GM19397 (cell line): ENCODE data around the gene LGR6.
"Not testable (repeated sequence)": the region's sequence is repeated elsewhere in the genome, so short reads cannot be mapped to it uniquely, and the experiment has no call there.

ENCODE experiments used
- ATAC-seq: cut with Tn5 transposase; IDR thresholded peaks from one replicate; pipeline ENCODE4 v1.9.1; 2021; ENCODE audit warnings: mild to moderate bottlenecking, moderate library complexity; ENCODE audit not compliant: unreplicated experiment

LGR6 gene

DNA sequence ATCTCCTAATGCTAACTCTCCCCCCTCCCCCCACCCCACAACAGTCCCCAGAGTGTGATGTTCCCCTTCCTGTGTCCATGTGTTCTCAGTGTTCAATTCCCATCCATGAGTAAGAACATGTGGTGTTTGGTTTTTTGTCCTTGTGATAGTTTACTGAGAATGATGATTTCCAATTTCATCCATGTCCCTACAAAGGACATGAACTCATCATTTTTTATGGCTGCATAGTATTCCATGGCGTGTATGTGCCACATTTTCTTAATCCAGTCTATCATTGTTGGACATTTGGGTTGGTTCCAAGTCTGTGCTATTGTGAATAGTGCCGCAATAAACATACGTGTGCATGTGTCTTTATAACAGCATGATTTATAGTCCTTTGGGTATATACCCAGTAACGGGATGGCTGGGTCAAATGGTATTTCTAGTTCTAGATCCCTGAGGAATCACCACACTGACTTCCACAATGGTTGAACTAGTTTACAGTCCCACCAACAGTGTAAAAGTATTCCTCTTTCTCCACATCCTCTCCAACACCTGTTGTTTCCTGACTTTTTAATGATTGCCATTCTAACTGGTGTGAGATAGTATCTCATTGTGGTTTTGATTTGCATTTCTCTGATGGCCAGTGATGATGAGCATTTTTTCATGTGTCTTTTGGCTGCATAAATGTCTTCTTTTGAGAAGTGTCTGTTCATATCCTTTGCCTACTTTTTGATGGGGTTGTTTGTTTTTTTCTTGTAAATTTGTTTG, 67.8 kb downstream of the LGR6 start:
- not testable (repeated sequence) for ATAC-seq

DNA sequence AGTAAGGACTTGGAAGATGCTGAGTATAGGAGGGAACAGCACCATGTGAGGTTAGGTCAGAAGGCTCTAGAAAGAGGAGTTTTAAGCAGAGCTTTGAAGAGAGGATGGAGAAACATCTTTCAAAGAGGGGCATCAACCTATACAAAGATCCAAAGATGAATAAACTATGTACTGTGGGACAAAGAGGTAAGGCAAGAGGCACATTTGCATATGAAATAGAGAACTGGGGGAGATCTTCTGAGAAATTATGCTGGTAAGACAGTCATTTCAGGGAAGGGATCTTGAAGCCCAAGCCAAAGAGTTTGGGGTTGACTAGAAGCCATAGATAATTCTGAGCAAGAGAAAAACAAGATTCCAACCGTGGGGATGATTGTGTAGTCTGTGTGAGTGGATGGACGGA, 70.0 kb downstream of the LGR6 start:
- ATAC-seq = no peak

DNA sequence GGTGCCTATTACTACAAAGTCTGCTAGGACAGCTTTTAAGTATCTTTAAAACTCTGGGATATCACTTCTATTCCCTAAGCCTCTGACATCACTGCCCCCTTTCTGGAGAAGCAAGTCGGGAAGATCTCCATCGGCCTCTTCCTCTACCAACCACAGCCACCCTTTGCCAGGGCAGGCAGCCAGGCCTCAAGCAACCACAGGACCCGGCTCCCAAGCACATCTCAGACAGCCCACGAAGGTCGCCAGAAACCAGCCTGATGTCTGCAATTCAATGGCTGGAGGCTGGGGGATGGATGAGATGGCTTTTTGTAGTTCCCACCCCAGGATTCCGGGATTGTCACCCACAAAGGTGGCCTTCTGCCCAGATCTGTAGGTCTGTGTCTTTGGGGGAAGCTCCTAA, 70.7 kb downstream of the LGR6 start:
- no peak for ATAC-seq

DNA sequence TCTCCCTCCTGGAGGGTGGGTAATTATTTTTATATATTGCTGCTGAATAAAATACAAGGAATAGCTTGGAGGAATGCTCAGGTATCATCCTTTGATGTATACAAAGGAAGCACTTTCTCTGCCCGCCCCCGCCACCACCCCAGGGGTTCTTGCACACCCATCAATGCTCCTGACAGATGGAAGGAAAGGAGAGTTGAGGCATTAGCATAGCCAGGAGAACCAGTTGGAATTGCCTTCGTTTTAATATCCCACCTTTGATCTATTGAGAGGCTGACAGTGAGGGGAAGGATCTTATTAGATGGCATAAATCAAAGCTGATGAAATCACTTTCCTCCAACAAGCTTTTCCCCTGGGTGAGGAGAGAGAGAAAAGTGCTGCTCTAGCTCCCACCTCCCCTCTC, 71.1 kb downstream of the LGR6 start:
- no peak for ATAC-seq

DNA sequence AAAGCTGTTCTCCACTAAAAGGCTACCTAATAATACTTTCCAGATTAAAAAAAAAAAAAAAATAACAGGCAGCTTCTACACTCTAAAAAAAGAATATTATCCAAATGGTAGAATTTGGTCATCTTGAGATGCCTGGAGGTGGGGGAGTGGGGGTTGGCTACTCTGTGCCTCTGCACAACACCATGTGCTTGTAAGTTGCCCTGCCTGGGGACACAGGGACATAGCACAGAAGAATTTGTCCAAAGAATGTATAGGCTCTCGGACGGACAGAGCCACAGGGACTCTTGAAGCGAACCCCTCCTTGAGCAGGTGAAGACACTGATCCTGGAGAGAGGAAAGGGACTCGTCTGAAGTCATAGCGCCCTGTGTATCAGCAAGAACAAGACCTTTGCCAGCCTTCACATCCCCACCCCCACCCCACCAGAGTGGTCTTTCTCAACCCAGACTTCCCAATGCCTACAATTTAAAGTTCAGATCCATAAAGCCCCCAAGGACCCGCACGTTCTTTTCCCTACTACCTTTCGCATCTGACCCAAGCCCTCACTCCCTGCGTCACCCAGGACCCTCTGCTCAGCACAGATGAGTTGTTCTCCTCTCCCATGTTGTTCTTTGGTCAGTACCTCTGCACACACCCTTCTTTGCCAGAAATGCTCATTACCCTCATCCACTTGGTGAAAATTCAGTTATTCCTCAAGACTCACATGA, 72.6 kb downstream of the LGR6 start:
- no peak for ATAC-seq

DNA sequence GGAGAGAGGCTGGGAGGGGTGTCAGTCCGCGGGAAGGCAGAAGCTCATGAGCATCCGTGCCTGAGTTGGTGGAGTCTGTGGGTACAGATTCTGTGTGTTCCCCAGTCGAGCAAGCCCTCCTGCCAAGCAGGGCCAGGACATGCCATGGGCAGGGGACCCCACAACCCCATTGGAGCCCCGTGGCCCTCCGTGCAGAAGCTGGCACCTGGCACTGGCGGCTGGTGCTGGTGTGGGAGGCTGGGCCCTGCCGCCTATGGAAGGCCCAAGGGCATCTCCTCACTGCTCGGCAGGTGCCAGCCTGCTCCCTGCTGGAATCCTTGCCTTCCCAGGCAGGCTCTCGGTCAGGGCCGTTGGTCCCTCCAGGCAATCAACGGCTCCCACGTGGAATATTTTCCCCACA, 74.4 kb downstream of the LGR6 start:
- ATAC-seq = no peak

DNA sequence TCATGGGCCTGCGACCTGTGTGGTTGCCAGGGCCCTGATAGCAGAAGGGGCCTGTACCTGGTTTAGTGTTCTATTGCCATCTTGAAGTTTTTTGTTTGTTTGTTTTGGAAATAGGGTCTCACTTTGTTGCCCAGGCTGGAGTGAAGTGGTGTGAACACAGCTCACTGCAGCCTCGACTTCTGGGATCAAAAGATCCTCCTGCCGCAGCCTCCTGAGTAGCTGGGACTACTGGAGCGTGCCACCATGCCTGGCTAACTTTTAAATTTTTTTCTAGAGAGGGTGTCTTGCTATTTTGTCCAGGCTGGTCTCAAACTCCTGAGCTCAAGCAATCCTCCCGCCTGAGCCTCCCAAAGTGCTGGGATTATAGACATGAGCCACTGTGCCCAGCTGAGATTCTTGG, 75.2 kb downstream of the LGR6 start:
- ATAC-seq = no peak

DNA sequence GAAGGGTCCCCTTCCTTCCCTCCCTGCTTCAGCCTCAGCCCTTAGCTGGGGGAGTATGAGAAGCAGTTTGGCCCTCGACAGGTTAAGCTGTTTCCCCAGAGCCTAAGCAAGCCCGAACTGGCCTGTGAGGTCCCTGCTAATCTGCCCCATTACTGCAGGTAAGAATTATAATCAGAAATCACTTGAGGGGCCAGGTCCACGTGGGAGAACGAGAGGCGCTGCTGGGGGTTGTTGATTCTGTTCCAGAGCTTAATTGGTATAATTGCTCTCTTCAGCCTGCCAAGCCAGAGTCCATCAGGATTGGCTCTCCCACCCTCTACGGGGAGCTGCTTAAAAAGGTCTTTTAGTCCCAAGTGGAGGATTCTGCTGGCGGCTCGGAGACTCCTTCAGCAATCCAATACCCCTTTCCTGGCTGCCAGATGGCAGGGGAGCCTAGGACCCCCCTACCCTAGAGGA, 77.3 kb downstream of the LGR6 start:
- ATAC-seq = no peak

DNA sequence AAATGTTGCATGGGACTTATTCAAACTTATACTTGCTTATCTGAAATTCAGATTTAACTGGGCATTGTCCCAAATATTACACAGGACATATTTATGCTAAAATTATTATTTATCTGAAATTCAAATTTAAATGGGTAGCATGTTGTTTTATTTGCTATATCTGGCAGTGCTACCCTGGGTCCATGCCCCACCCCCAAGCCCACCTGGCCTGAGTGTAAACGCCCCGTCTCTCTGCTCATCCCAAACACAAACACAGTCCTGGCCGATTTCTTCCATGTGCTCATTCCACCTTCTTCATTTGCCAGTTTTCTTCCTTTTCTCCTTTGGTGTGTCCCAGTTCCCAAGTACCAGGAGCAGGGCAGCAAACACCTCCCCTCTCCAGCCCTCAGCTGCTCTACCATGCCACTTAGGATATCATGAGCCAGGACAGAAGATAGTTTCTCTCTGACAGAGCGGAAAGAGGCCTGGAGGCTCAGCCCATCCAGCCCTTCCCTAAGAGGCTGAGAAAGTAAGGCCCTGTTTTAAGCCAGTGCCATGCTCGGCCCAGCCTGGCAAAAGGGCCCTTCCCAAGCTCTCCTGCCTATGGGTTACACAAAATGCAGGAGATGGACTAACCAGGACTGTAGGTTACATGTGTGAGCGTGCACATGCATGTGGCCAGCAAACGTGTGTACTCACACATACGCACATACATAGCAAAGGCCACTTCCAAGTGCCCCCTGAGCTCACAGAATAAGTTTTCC, 78.7 kb downstream of the LGR6 start:
- ATAC-seq = no peak

DNA sequence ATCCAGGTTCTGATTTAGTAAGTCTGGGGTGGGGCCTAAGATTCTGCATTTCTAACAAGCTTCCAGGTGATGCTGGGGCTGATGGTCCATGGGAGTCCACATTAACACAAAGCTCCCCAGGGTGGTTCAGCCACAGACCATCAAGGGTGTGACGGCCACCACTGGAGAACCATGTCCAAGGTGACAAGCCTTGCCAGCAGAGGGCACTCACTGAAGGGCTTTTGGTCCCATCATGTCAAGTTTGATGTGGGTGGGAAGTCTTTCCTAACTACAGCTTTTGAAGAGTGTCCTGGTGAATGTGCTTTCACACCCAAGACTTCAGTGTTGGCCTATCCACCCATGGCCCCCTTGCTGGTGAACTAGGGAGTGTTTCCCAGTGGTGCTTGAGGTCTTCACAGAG, 81.0 kb downstream of the LGR6 start:
- ATAC-seq = no peak

DNA sequence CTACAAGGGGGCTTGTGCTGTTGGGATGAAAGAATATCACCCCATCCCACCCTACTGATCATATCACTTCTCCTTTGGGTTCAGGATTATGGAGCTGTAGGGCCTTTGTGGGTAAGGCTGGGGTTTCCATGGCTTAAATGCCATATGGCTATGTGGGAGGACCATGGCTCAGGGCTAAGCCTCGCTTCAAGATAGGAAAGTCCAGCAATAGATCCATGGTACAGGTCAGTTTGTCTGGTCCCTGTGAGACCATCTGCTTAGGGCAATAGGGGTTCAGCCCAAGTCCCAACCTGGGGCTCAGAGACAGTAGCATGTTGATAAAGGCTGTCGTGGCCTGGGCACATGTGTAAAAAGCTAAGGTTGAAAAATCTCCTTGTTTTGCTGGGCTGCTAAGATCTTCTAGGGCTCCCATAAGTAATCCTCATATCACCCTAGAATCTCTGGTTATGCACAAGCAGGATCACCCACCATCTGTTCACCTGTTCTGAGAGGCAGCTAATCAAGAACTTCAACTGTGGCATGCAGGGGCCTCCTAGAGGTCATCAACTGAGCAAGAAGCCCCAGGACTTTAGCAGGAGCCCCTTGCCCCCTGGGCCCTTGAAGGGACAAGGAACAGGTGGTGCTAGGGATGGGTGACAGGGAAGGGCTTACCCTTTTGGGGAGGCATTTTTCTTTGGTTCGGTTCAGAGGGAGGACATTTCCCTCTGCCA, 81.6 kb downstream of the LGR6 start:
- ATAC-seq = no peak

DNA sequence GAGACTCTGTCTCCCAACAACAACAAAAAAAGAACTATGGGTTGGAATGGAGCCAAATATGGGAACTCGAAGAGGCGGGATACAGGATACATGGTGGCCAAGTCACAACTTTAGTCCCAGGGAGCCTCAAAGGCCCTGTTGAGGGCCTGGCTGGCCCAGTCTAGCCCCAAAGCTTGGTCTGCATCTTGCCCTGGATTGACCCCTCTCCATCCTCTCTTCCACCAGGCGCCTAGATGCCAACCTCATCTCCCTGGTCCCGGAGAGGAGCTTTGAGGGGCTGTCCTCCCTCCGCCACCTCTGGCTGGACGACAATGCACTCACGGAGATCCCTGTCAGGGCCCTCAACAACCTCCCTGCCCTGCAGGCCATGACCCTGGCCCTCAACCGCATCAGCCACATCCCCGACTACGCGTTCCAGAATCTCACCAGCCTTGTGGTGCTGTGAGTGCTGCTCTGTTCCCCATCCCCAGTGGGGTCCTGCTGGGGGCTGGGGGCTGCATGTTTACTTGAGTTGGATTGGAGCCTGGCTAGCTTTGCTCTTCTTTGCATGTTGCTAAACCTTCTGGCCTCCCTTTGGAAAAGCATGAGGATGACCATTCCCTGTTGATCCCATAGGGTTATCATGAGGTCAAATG, 82.6 kb downstream of the LGR6 start:
- ATAC-seq = no peak

DNA sequence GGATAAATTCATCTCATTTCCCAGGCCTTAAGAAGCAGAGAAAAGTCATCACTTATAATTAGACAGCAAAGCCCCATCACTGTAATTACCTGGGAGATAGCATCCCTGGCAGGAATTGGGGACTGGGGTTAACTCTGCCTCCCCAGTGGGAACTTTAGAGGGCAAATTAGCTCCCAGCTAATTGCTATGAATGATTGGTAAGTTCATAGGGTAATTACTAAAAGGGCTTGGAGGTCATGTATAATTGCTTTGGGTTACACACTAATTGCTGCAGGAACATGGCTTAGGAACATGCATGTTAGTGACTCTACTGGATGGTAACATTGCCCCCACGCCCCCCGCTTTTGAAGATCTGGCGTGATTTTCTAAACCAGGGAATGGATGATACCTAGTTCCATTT, 83.3 kb downstream of the LGR6 start:
- ATAC-seq = no peak

DNA sequence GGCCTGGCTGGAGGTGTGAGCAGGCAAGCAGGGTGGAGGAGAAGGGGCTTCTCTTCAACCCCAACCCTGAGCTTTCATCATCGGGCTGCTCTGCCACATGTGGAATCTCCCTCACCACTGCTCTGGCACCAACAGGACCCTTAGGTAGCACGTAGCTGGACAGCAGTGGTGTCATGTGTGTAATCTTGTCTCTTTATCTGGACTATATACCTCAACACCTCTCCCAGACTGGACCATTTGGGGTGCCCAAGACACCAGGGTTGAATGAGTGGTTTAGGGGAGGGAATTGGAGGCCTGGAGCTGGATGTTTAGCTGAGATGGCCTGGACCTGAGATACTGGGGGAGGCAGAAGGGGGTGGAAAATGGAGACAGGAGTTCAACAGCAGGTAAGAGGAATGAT, 85.2 kb downstream of the LGR6 start:
- no peak for ATAC-seq

DNA sequence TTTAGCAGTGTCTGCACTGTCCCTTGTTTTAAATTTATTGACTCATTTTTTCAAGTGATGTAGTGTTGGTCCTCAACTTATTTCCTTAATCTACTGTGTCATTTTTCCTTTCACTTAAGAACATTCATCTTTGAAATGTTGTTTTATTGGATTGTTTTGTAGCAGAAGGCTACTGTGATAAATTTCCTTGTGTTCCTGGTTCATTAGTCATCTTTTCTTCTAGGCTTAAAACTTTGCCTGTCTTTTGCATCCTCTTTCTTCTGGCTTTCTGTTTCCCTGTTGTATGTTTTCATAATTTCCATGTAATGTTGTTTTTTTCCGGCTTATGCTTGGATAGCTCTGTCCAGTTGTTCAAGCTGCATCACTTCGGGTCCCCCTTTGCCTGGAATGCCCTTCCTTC, 86.2 kb downstream of the LGR6 start:
- ATAC-seq = no peak

DNA sequence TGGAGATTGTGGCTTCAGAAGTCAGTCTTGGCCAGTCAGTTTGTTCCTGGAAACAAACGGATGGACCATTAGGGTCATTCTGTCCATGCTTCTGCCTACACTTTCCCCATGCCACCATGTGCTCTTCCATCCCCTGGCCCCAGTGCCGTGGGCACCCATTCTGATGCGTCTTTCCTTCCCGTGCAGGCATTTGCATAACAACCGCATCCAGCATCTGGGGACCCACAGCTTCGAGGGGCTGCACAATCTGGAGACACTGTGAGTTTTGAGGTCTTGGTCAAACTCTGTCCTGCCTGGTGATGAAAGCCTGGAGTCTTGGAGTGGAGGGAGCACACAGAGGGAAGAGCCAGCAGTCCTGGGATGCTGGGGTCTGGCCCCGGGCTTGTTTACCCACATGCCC, 87.0 kb downstream of the LGR6 start:
- ATAC-seq = no peak

DNA sequence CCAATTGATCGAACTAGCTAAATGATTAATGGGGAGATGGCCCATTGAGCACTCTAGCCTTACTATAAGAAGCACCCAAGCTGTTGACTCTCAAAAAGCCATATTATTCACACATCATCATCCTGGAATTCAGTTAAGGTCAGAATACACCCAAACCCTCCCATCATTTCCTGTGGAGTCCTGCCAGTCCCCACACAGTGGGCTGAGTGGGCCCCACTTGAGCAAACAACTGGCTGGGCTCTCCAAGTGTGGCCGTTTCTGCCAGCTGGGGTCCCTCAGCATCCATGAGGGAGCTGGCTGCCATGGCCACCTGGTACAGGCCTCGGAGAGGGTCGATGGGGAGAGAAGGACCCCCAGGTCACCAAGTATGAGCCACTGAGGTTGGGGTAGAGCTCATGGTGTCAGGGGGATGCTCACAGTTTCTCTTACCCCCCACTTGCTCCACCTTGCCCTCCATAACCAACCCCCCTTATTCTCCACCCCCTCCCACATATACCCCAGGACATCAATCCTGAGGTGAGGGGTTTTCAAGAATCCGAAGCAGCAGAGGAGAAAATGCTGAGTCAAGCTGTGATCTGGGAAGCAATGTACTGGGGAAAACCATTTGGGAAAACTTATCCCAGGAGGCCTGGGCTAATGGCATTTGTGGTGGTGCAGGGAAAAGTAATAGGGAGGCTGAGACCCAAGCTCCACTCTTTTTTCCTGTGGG, 87.9 kb downstream of the LGR6 start:
- no peak for ATAC-seq

DNA sequence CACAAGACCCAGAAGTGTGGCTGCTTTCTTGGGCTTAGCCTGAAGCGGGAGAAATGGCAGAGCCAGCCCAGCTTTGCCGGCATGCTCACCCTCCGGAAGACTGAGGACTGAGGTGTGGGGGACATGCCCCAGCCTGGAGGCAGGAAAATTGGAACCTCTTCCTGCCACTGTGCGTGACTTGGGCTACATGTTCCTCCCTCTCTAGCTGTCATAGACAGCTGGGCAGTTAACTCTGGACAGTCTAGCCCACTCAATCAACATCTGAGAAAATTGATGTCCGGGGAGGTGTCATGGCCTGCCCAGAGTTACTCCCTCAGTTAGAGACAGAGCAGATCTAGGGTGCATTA, 88.4 kb downstream of the LGR6 start:
- no peak for ATAC-seq

DNA sequence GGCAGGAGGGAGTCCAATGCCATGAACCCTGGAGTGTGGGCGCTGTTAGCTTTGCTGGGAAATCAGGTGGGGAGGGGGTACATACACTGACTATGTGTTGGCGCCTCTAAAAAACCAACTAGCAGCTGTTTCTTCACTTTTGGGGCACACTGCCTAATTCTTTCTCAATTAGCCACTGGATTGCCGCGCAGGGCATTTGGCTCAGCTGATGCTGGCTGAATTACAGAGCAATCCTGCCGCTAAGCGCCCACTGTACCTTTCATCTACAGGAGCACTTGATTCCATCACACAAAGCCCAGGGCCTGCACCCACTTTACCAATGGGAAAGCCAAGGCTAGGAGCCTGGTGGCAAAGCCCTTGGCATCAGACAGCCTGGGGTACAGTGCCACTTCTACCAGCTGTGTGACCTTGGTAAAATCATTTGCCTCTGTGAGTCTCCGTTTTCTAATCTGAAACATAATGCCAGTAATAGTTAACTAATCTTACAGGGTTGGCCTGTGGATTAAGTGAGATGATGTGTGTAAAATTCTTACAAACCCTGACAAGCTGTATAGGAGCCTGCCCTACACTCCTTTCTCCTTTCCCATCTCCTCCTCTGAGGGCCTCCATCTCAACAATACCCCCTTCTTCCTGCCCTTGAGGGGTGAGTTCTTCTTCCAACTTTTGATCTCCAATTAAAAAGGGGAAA, 89.1 kb downstream of the LGR6 start:
- no peak for ATAC-seq

DNA sequence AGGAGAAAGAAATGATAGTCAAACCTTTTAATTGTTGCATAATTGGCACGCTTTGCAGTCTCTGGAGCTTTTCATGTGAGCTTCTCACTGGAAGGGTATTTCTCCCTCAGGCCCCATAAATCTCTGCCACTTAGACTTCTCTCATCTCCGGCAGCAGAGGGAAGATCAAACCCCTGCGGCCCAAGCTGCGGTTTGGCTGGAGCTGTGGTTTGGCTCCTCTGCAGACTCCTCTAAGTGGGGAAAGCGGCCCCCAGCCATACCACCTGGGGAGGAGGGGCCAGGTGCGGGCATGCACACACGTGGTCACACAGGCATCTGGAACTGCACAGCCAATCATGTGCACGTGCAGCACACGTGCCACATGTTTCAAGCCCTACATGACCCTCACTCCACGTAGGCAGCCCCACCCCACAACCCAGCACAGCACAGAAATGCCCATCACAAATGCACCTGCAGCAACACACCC, 89.8 kb downstream of the LGR6 start:
- ATAC-seq = no peak
